Tibial artery (tissue), 4 donors: Measurements from ENCODE around the gene CPOX.

ENCODE experiments used
- DNase-seq, 2 donors: peaks; one replicate each; pipeline ENCODE4 v3.0.0-alpha.2; 2019
- H3K27ac ChIP-seq, 2 donors: fragments of 200-600 bp; sonication (generic) in 1 of 2; 1 replicate in 1 of 2; 2 replicates in 1 of 2; pipeline ENCODE4 v1.5.1; 2018 to 2019; ENCODE audit warnings: mild to moderate bottlenecking in 1 of 2
- H3K27me3 ChIP-seq, 2 donors: fragments of 200-600 bp; sonication (generic) in 1 of 2; one replicate each; pipeline versions ENCODE4 v1.5.1 to v1.6.0; 2016 to 2019
- H3K36me3 ChIP-seq, 3 donors: fragments of 200-600 bp; sonication (generic) in 2 of 3; one replicate each; pipeline ENCODE4 v1.5.1; 2016 to 2019; ENCODE audit warnings: mild to moderate bottlenecking in 2 of 3
- H3K4me1 ChIP-seq, 4 donors: fragments of 200-600 bp; sonication (generic) in 2 of 4; 1 replicate in 3 of 4; 2 replicates in 1 of 4; pipeline ENCODE4 v1.5.1; 2016 to 2019
- H3K4me3 ChIP-seq, 2 donors: fragments of 200-600 bp; sonication (generic) in 1 of 2; 1 replicate in 1 of 2; 2 replicates in 1 of 2; pipeline ENCODE4 v1.5.1; 2018 to 2019; ENCODE audit warnings: mild to moderate bottlenecking in 2 of 2
- H3K9me3 ChIP-seq, 3 donors: fragments of 200-600 bp; sonication (generic) in 1 of 3; one replicate each; pipeline ENCODE4 v1.5.1; 2016 to 2019
- intact Hi-C: fragments of 100-400 bp; cut with DNase I; formaldehyde crosslinking; loops from one replicate; pipeline ENCODE4 v1.15.0; 2023; ENCODE audit warnings: low total_unique reads
- TF ChIP-seq, protein P1 (sequence below), 2 experiments: fragments of 200-600 bp in 1 of 2; fragments of 450-650 bp in 1 of 2; IDR thresholded peaks; one replicate each; pipeline ENCODE4 v1.5.1; 2017 to 2019; ENCODE audit warnings: antibody characterized with exemption in 2 of 2, mild to moderate bottlenecking in 1 of 2, moderate library complexity in 1 of 2

Gene CPOX

GRCh38 chr3:98608029-98608428, 14.6 kb upstream of the CPOX start:
- intact Hi-C loops, result no loop called here

DNA sequence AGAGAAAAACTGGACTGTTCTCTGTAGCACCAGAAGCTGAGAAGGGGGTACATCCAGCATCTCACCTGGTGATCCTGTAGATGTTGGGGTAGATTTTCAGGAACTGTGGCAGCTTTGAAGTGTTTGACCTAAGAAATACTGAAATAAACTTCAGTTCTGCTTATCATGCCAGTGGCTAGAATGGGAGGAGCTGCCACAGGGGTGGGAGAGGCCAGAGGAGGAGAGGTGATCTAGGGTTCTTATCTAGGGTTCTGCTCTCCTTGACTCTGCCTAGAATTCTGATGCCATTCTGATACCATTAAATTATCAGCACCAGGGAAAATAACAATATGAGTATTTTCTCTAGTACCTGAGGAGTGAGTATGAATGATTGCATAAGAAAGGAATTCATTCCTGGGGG, 10.2 kb upstream of the CPOX start:
- no peaks in the 10 kb centered on the region for H3K27me3 ChIP-seq
- TF ChIP-seq, protein P1, sequence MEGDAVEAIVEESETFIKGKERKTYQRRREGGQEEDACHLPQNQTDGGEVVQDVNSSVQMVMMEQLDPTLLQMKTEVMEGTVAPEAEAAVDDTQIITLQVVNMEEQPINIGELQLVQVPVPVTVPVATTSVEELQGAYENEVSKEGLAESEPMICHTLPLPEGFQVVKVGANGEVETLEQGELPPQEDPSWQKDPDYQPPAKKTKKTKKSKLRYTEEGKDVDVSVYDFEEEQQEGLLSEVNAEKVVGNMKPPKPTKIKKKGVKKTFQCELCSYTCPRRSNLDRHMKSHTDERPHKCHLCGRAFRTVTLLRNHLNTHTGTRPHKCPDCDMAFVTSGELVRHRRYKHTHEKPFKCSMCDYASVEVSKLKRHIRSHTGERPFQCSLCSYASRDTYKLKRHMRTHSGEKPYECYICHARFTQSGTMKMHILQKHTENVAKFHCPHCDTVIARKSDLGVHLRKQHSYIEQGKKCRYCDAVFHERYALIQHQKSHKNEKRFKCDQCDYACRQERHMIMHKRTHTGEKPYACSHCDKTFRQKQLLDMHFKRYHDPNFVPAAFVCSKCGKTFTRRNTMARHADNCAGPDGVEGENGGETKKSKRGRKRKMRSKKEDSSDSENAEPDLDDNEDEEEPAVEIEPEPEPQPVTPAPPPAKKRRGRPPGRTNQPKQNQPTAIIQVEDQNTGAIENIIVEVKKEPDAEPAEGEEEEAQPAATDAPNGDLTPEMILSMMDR (IDR thresholded peaks at IDR 0.05), result no peak
- no peaks in the 10 kb centered on the region for H3K36me3 ChIP-seq
- no peak for DNase-seq
- intact Hi-C loops, result loop anchor here (2.0 kb wide), 1 partner anchor 209 kb away; no protein-coding TSS in a partner anchor
- H3K27ac ChIP-seq, result no peak overlapping the region
- H3K4me3 ChIP-seq, result no peak overlapping the region
- no peaks in the 10 kb centered on the region for H3K4me1 ChIP-seq
- H3K9me3 ChIP-seq, result no peaks in the 10 kb centered on the region

More at GRCh38 chr3:98608029-98608428, 14.6 kb upstream of the CPOX start:
- no peaks in the 10 kb centered on the region for H3K4me1 ChIP-seq
- H3K27ac ChIP-seq, result no peak overlapping the region
- no peak for DNase-seq
- H3K36me3 ChIP-seq, result no peaks in the 10 kb centered on the region
- TF ChIP-seq, protein P1 (IDR thresholded peaks at IDR 0.05), result no peak
- H3K27me3 ChIP-seq, result no peaks in the 10 kb centered on the region
- H3K9me3 ChIP-seq, result no peaks in the 10 kb centered on the region
- no peak overlapping the region for H3K4me3 ChIP-seq

GRCh38 chr3:98602078-98602678, 8.8 kb upstream of the CPOX start:
- H3K4me1 ChIP-seq, result no peaks in the 10 kb centered on the region
- H3K4me3 ChIP-seq, result no peak overlapping the region
- intact Hi-C loops, result loop anchor here (2.0 kb wide), 1 partner anchor 211 kb away; no protein-coding TSS in a partner anchor
- H3K27ac ChIP-seq, result no peak overlapping the region
- DNase-seq, result peak in 1 of 2 donors; percentile 23
- no peaks in the 10 kb centered on the region for H3K27me3 ChIP-seq
- no peaks in the 10 kb centered on the region for H3K36me3 ChIP-seq
- no peaks in the 10 kb centered on the region for H3K9me3 ChIP-seq
- TF ChIP-seq, protein P1 (IDR thresholded peaks at IDR 0.05), result peak; percentile 76 to 81

DNA sequence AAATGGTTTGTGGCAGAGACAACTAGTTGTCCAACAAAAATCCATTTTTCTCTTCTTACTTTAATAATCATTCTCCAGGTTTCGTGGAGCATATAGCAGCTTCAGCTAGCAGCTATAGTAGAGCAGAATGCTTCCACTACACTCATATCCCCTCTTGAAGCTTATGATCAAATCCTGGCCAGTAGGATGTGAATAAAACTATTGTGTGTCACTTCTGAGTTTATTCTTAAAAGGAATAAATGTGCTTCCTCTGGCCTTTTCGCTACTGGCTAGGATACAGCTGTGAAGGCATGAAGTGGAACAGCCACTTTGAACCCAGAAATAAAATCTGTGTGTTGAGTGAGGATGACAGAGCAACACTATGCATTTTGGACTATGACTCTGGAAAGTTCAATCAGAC, 7.8 kb upstream of the CPOX start:
- TF ChIP-seq, protein P1 (IDR thresholded peaks at IDR 0.05), result no peak
- Histone ChIP-seq H3K4me3 (no peak overlapping the region), H3K27me3 (no peaks in the 10 kb centered on the region), H3K36me3 (no peaks in the 10 kb centered on the region), H3K9me3 (no peaks in the 10 kb centered on the region), H3K4me1 (no peaks in the 10 kb centered on the region), H3K27ac (no peak overlapping the region)
- intact Hi-C loops, result no loop called here
- no peak for DNase-seq

- Histone ChIP-seq H3K27me3 (no peaks in the 10 kb centered on the region), H3K4me1 (no peaks in the 10 kb centered on the region), H3K36me3 (no peaks in the 10 kb centered on the region), H3K9me3 (no peaks in the 10 kb centered on the region), H3K27ac (no peak overlapping the region), H3K4me3 (no peak overlapping the region)
- TF ChIP-seq, protein P1 (IDR thresholded peaks at IDR 0.05), result no peak
- DNase-seq, result no peak
- intact Hi-C loops, result no loop called here
Measured at GRCh38 chr3:98600412-98601095, 7.1 kb upstream of the CPOX start.
